Brain pericyte (primary cell): ENCODE data around the gene COL3A1.
A peak's percentile ranks its signal among the peaks of the same experiment; 100 is the strongest.

ENCODE experiments used
- DNase-seq: peaks from one replicate; pipeline ENCODE4 v3.0.0-alpha.2; 2012; ENCODE audit warnings: low read depth, low spot score

COL3A1 gene

GRCh38 chr2:188974164-188974563, at the start of gene COL3A1:
Gene COL3A1, plus strand, starts transcription at chr2:188974373. Its CDS starts 117 bp downstream, at chr2:188974490.
- no peak for DNase-seq

- DNase-seq, result no peak
Observed at GRCh38 chr2:188928643-188929042, 45.5 kb upstream of the COL3A1 start.

GRCh38 chr2:188931361-188931760, 42.8 kb upstream of the COL3A1 start:
- DNase-seq, result no peak

GRCh38 chr2:188937228-188938220, 36.6 kb upstream of the COL3A1 start:
- DNase-seq, result peak; percentile 76

GRCh38 chr2:188940171-188940570, 34.0 kb upstream of the COL3A1 start:
- no peak for DNase-seq

- DNase-seq, result no peak
Observed at GRCh38 chr2:188944442-188944841, 29.7 kb upstream of the COL3A1 start.

GRCh38 chr2:188949046-188949818, 24.9 kb upstream of the COL3A1 start:
- DNase-seq, result no peak

GRCh38 chr2:188952901-188953300, 21.3 kb upstream of the COL3A1 start:
- DNase-seq, result no peak

- no peak for DNase-seq
Observed at GRCh38 chr2:188956290-188956689, 17.9 kb upstream of the COL3A1 start.

GRCh38 chr2:188956961-188957360, 17.2 kb upstream of the COL3A1 start:
- no peak for DNase-seq

GRCh38 chr2:188957646-188958045, 16.5 kb upstream of the COL3A1 start:
- DNase-seq, result no peak

GRCh38 chr2:188963741-188964140, 10.4 kb upstream of the COL3A1 start:
- DNase-seq, result no peak

- DNase-seq, result no peak
Observed at GRCh38 chr2:188964976-188965546, 9.1 kb upstream of the COL3A1 start.

- no peak for DNase-seq
Observed at GRCh38 chr2:188965563-188965962, 8.6 kb upstream of the COL3A1 start.

GRCh38 chr2:188966079-188966571, 8.0 kb upstream of the COL3A1 start:
- no peak for DNase-seq

GRCh38 chr2:188966728-188967440, 7.3 kb upstream of the COL3A1 start:
- DNase-seq, result no peak

- DNase-seq, result no peak
Observed at GRCh38 chr2:188969236-188969635, 4.9 kb upstream of the COL3A1 start.

GRCh38 chr2:188969651-188970050, 4.5 kb upstream of the COL3A1 start:
- DNase-seq, result no peak

- no peak for DNase-seq
Observed at GRCh38 chr2:188970211-188970610, 4.0 kb upstream of the COL3A1 start.

GRCh38 chr2:188971432-188971861, 2.7 kb upstream of the COL3A1 start:
- no peak for DNase-seq

GRCh38 chr2:188973641-188974040, 532 bp upstream of the COL3A1 start:
- DNase-seq, result no peak
